Measurements from ENCODE around the gene CCBE1.

GRCh38 chr18:59569390-59569791 lies 127.8 kb downstream of the CCBE1 start:
- TF ChIP-seq POLR2A (IDR thresholded peaks at IDR 0.05) (no peak), CTCF (IDR thresholded peaks at IDR 0.05) (no peak)

Data from adrenal gland (tissue), 5 donors.